GM18868 (cell line): Measurements from ENCODE around the gene SIRT7.

Experiments used
- ATAC-seq: cut with Tn5 transposase; IDR thresholded peaks from one replicate; pipeline ENCODE4 v1.9.1; 2021; ENCODE audit warnings: mild to moderate bottlenecking, moderate library complexity; ENCODE audit not compliant: unreplicated experiment

The SIRT7 gene

DNA sequence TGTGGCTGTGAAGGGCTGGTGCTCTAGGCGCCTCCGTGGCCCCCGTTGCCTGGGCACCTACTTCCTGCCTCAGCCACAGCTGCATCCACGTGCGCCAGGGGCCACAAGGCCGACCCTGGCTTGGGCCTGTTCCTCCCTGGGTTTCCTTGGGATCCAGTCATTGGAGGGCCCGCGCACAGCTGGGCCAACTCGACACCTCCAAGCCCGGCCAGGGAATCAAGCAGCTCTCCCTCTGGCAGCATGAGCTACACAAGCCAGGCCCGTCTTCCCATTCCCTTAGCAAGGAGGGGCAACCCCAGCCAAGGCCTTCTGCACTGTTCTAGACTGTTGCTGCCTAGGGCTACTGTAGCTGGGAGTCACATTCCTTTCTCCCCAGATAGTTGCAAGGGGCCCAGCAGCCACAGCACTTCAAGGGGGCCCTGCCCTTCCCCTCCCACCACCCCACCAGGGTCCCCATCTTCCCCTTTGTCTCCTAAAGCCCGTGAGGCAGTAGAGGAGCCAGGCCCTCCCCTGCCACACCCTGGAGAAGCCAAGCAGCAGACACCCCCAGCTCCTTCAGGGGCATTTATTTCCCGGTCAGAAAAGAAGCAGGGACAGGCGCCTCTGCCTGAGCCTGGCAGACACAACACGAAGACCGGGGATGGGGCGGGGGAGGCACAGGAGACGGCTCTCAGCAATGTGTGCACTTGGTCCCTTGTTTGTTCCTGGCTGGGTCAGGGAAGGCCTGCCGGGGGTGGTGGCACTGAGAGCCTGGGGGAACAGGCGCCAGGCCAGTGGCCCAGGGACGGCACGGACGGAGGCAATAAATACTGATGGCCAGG lies 50.6 kb downstream of the SIRT7 start:
- no peak for ATAC-seq

DNA sequence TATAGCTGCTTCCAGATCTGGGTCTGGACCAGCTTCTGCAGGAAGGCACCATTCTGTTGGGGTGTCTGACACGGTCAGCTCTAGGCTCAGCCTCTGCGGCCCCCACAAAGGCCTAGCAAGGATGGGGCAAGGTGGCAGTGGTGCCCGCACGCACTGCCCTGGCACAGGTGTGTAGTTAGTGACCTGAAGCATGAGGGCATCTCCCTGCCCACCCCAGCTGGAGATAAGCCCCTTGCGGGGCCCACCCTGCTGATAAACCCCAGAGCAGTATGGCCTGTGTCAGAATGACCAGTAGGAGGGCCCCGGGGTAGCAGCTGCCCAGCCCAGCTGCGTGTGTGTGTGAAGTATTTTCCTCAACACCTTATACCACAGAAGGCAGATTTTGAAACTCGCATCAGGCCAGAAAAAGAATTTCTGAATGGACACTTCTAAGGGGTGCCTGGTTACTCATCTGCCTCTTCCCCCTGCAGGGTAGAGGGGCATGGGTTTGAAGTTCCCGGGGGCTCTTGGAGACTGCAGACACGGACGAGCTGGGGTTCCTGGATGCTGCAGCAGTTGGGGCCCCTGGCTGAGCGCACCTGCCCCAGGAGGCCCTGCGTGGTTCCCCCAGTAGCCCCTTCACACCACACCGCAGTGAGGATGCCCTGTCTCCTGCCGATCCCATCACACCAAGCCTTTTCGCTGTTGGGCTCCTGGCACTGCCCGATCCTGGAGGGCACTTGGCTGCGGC lies 51.4 kb downstream of the SIRT7 start:
- no peak for ATAC-seq

DNA sequence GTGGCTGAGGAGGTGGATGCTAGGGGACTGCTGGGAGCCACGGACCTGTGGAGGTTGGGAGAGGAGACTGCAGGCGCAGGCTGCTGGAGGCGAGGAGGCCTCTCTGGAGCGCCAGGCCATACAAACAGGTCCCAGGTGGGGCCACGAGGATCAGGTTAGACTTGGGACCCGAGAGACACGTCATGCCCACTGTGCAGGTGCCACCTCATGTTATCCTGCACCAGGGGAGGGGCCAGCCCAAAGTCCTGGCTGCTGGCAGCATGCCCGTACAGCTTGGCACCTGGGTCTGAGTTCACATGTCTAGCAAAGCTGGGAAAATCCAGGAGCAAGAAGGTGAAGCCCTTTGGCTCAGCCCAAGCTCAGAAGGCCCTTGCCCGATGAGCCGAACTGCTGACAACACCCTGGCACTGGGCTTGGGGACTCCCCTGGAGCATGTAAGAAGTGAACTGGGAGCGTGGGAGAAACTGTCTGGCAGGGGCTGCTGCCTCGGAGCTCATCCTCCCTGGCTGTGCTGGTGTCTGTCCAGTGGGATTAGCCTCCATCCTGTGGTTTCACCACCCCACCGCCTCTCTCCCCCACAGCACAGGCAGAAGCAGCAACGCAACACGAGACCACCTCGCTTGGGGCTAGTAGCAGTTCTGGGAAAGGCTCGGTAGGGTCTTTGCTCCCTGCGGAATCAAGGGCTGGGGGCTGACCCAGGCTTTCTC lies 52.1 kb downstream of the SIRT7 start:
- ATAC-seq: no peak

DNA sequence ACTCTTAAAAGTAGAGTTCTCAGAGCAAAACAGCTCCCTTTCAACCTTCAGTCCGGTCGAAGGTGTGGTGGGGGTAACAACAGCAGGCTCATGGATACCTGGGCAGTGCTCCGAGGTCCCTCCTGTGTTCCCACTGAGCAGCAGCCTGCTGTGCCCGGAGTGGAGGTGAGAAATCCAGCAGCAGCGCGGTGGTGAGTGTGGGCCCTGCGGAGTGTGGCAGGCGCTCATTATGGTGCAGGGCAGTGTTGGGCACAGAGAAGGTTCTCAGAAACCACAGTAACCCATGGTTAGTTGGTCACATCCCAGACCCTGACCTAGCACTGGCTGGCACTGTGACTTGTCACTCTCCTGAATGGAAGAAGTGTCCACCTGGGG lies 52.6 kb downstream of the SIRT7 start:
- no peak for ATAC-seq

DNA sequence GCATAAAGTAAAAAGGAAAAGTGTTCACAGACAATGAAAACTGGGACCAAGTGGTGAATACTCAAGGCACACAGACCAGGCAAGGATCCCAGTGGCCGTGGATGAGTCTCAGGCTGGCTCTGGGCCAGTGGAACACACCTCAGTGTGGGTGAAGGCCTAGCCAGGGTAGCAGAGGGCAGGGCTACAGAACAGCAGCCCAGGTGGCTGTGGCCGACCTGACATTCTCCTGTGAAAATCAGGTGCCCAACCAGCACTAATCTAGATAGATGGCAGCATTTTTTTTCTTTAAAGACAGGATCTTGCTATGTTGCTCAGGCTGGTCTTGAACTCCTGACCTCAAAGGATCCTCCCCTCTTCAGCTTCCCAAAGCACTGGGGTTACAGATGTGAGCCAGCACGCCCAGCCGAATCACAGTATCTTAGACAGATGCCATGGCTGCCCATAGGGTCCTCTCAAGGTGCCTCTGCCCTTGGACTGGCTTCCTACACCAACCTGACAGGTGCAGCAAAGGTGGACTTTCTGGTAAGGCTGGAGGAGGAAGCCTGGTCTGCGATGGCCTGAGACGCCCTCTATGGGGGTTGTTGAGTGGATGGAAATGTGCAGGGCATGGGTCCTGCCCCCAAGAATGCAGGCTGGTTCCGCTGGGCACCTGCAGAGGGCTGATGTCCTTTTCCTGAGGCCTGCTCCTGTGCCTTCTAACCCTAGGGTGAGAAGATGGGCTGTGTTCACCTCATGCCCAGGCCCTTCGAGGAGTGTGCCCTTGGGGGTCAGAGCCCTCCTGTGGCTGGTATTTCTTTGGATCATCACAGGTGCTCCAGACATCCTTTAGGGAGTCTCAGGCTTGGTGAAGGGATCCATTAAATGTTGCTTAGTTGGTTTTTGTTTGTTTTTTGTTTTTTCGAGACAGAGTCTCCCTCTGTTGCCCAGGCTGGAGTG lies 53.9 kb downstream of the SIRT7 start:
- ATAC-seq: no peak

DNA sequence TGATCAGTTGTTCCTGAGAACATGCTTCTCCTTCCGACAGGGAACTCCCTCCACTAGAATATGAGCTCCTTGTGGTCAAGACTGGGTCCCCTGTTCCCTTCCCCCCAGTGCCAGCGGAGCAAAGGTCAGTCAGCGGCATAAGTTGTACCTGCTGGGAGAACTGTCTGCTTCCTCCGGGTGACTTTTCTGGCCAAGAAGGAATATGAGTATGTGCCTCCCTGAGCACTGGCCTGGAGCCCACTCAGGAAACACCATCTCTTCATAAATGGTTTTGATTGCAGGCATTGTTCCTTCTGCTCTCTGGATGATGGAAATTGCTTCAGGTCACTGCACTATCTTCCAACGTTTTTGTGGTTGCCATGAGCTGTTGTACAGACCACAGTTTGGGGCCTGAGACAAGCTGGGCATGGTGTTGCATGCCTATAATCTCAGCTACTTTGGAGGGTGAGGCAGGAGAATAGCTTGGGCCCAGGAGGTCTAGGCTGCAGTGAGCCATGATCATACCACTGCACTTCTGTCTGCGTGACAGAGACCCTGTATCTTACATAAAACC lies 54.8 kb downstream of the SIRT7 start:
- ATAC-seq: no peak
